Hepatocyte (in vitro differentiated cells): Measurements from ENCODE around the gene PPP1R14B. TPM values are rescaled to one million over a fixed set of nuclear protein-coding genes. Genes with fewer than 3 reads are reported as not detected.

Experiments used
- DNase-seq: peaks from one replicate; pipeline ENCODE4 v3.0.0-alpha.2; 2016; ENCODE audit warnings: low spot score
- H2AFZ ChIP-seq: fragments of 200-600 bp; sonication (generic); 2 replicates; pipeline ENCODE4 v1.6.0; 2016; ENCODE audit warnings: antibody characterized with exemption, mild to moderate bottlenecking
- H3K27ac ChIP-seq: fragments of 200-600 bp; sonication (generic); 2 replicates; pipeline ENCODE4 v1.5.1; 2016; ENCODE audit warnings: mild to moderate bottlenecking
- H3K27me3 ChIP-seq: fragments of 200-600 bp; sonication (generic); 2 replicates; pipeline ENCODE4 v1.6.1; 2016
- H3K36me3 ChIP-seq: fragments of 200-600 bp; sonication (generic); replicated peaks from 2 replicates; pipeline ENCODE4 v1.5.1; 2016; ENCODE audit warnings: low read depth; ENCODE audit not compliant: insufficient read depth
- H3K4me1 ChIP-seq: fragments of 200-600 bp; sonication (generic); 2 replicates; pipeline ENCODE4 v1.5.1; 2016; ENCODE audit warnings: mild to moderate bottlenecking, moderate library complexity; ENCODE audit not compliant: insufficient read depth
- H3K4me2 ChIP-seq: fragments of 200-600 bp; sonication (generic); 2 replicates; pipeline ENCODE4 v1.6.0; 2016
- H3K4me3 ChIP-seq: fragments of 200-600 bp; sonication (generic); 2 replicates; pipeline ENCODE4 v1.5.1; 2016; ENCODE audit warnings: mild to moderate bottlenecking
- H3K79me2 ChIP-seq: fragments of 200-600 bp; sonication (generic); 2 replicates; pipeline ENCODE4 v1.6.0; 2017; ENCODE audit warnings: mild to moderate bottlenecking
- H3K9me2 ChIP-seq: fragments of 200-600 bp; sonication (generic); replicated peaks from 2 replicates; pipeline ENCODE4 v1.6.0; 2017; ENCODE audit warnings: mild to moderate bottlenecking; ENCODE audit not compliant: insufficient read depth
- H3K9me3 ChIP-seq: fragments of 200-600 bp; sonication (generic); 2 replicates; pipeline ENCODE4 v1.5.1; 2016; ENCODE audit warnings: low read depth, mild to moderate bottlenecking
- H4K20me1 ChIP-seq: fragments of 200-600 bp; sonication (generic); 2 replicates; pipeline ENCODE4 v1.6.0; 2016; ENCODE audit warnings: mild to moderate bottlenecking; ENCODE audit not compliant: insufficient read depth, poor library complexity, severe bottlenecking
- CTCF ChIP-seq: fragments of 200-600 bp; sonication (generic); IDR thresholded peaks from 2 replicates; pipeline ENCODE4 v1.5.1; 2016; ENCODE audit warnings: antibody characterized with exemption, mild to moderate bottlenecking; ENCODE audit not compliant: poor library complexity
- EZH2 ChIP-seq: fragments of 200-600 bp; sonication (generic); IDR thresholded peaks from 2 replicates; pipeline ENCODE4 v1.6.1; 2016; ENCODE audit warnings: antibody characterized with exemption, mild to moderate bottlenecking, borderline replicate concordance
- EZH2phosphoT487 ChIP-seq: fragments of 200-600 bp; sonication (generic); IDR thresholded peaks from one replicate; pipeline ENCODE4 v1.6.1; 2018; ENCODE audit warnings: antibody characterized with exemption, mild to moderate bottlenecking, low read depth, moderate library complexity; ENCODE audit not compliant: unreplicated experiment, severe bottlenecking
- WGBS: methylation state at CpG from one replicate; pipeline ENCODE4 v1.1.6; 2016; ENCODE audit warnings: low lambda C conversion rate; ENCODE audit errors: missing lambda C conversion rate; 5-methylcytosine and 5-hydroxymethylcytosine counted together
- polyA plus RNA-seq: library from polyadenylated mRNA; unstranded; fragments of >200 nt; fragmentation: Nextera tagmentation; extraction: Ambion mirVana; gene quantifications from 2 replicates; pipeline ENCODE4 v1.2.1, GENCODE V29; 2016
- total RNA-seq: library from RNA; depleted of rRNA; stranded (reverse); fragments of >200 nt; gene quantifications from 2 replicates; pipeline ENCODE4 v1.2.3, GENCODE V29; 2014

The PPP1R14B gene
- total and polyA plus RNA-seq, 2 experiments from 2014 or later = 86.8 to 229 TPM

- TF ChIP-seq EZH2phosphoT487 (no peak), CTCF (no peak), EZH2 (no peak)
- Histone ChIP-seq H4K20me1 (peaks cover 10% of the 10 kb centered on the region), H3K9me2 (no peaks in the 10 kb centered on the region), H3K27me3 (no peaks in the 10 kb centered on the region), H3K4me1 (peaks cover 8% of the 10 kb centered on the region), H3K4me3 (peak overlapping the region; percentile 87), H3K9me3 (no peaks in the 10 kb centered on the region), H3K36me3 (no peaks in the 10 kb centered on the region), H2AFZ (no peak overlapping the region), H3K27ac (peak overlapping the region; percentile 76), H3K4me2 (peak overlapping the region; percentile 97), H3K79me2 (peaks cover 24% of the 10 kb centered on the region)
- 7% methylated on average over 28 of the region's 80 CpGs for WGBS
- peak; percentile 82 for DNase-seq
Measured at GRCh38 chr11:64234647-64235379, 11.9 kb downstream of the PPP1R14B start.

- no peak for TF ChIP-seq EZH2
- no peak for TF ChIP-seq CTCF
- TF ChIP-seq EZH2phosphoT487 = no peak
- H3K79me2 ChIP-seq = peaks cover 24% of the 10 kb centered on the region
- H3K4me3 ChIP-seq = peak within 1 kb of the TSS; percentile 87
- peak within 1 kb of the TSS; percentile 76 for H3K27ac ChIP-seq
- peak; percentile 86 for DNase-seq
- peak within 1 kb of the TSS; percentile 43 for H2AFZ ChIP-seq
- H3K36me3 ChIP-seq = no peaks in the 10 kb centered on the region
- H3K9me3 ChIP-seq = no peaks in the 10 kb centered on the region
- WGBS = 4% methylated on average over 22 of the region's 62 CpGs
- no peaks in the 10 kb centered on the region for H3K9me2 ChIP-seq
- H3K4me2 ChIP-seq = peak within 1 kb of the TSS; percentile 97
- peaks cover 8% of the 10 kb centered on the region for H3K4me1 ChIP-seq
- no peaks in the 10 kb centered on the region for H3K27me3 ChIP-seq
- peaks cover 10% of the 10 kb centered on the region for H4K20me1 ChIP-seq
Measured at GRCh38 chr11:64233913-64234586, 12.7 kb downstream of the PPP1R14B start, which contains the start of gene VEGFB. Gene VEGFB (plus strand): TSS chr11:64234584. CDS start chr11:64234834, 250 bp downstream.

GRCh38 chr11:64232967-64233315, 13.8 kb downstream of the PPP1R14B start:
- H3K27ac ChIP-seq = no peak overlapping the region
- DNase-seq = no peak
- no peaks in the 10 kb centered on the region for H3K27me3 ChIP-seq
- H3K4me2 ChIP-seq = peak overlapping the region; percentile 89
- no peaks in the 10 kb centered on the region for H3K9me2 ChIP-seq
- H4K20me1 ChIP-seq = peaks cover 10% of the 10 kb centered on the region
- H2AFZ ChIP-seq = no peak overlapping the region
- H3K9me3 ChIP-seq = no peaks in the 10 kb centered on the region
- H3K4me1 ChIP-seq = peaks cover 8% of the 10 kb centered on the region
- 94% methylated on average over 8 of the region's 8 CpGs for WGBS
- H3K4me3 ChIP-seq = no peak overlapping the region
- H3K79me2 ChIP-seq = peaks cover 27% of the 10 kb centered on the region
- no peaks in the 10 kb centered on the region for H3K36me3 ChIP-seq
- TF ChIP-seq EZH2 = no peak
- no peak for TF ChIP-seq CTCF
- no peak for TF ChIP-seq EZH2phosphoT487
